HepG2 (cell line): ENCODE measurements around the gene NR2C1. TPM values are rescaled to one million over a fixed set of nuclear protein-coding genes. Genes with fewer than 3 reads are reported as not detected.

ENCODE experiments used
- ARNTL ChIP-seq: sonication (generic); formaldehyde crosslinking; IDR thresholded peaks from 2 replicates; pipeline ENCODE4 v1.4.0; 2020; ENCODE audit warnings: mild to moderate bottlenecking, missing genetic modification reagents
- FOXA3 ChIP-seq: IDR thresholded peaks from 2 replicates; pipeline ENCODE4 v1.6.1; 2016; ENCODE audit warnings: missing genetic modification reagents, missing compliant biosample characterization
- FOXO4 ChIP-seq: sonication (generic); formaldehyde crosslinking; conservative IDR thresholded peaks from 2 replicates; pipeline ENCODE4 v1.8.1; 2023; ENCODE audit warnings: missing genetic modification reagents
- HMG20B ChIP-seq: conservative IDR thresholded peaks from 2 replicates; pipeline ENCODE4 v1.6.1; 2016; ENCODE audit warnings: missing genetic modification reagents, missing compliant biosample characterization
- MATR3 ChIP-seq: sonication (generic); formaldehyde crosslinking; IDR thresholded peaks from 2 replicates; pipeline ENCODE4 v1.4.0; 2020; ENCODE audit warnings: missing genetic modification reagents
- NCOA5 ChIP-seq: sonication (generic); formaldehyde crosslinking; IDR thresholded peaks from 2 replicates; pipeline ENCODE4 v1.4.0; 2020; ENCODE audit warnings: missing genetic modification reagents
- NR2C2 ChIP-seq: sonication (generic); formaldehyde crosslinking; IDR thresholded peaks from 2 replicates; pipeline ENCODE4 v1.4.0; 2020; ENCODE audit warnings: missing genetic modification reagents, mild to moderate bottlenecking, moderate library complexity, borderline replicate concordance
- PAF1 ChIP-seq: IDR thresholded peaks from 2 replicates; pipeline ENCODE4 v1.6.1; 2016; ENCODE audit warnings: missing genetic modification reagents, missing compliant biosample characterization
- PAX8 ChIP-seq: sonication (generic); formaldehyde crosslinking; IDR thresholded peaks from 2 replicates; pipeline ENCODE4 v1.8.0; 2022; ENCODE audit warnings: mild to moderate bottlenecking, missing genetic modification reagents, borderline replicate concordance
- POGZ ChIP-seq: sonication (generic); formaldehyde crosslinking; IDR thresholded peaks from 2 replicates; pipeline ENCODE4 v1.4.0; 2020; ENCODE audit warnings: mild to moderate bottlenecking, missing genetic modification reagents
- POLR2G ChIP-seq: fragments of 200-400 bp; formaldehyde crosslinking; IDR thresholded peaks from 2 replicates; pipeline ENCODE4 v1.6.1; 2018; ENCODE audit warnings: mild to moderate bottlenecking, low read depth, low read length, moderate library complexity
- SNAI1 ChIP-seq: sonication (generic); formaldehyde crosslinking; IDR thresholded peaks from 2 replicates; pipeline ENCODE4 v1.5.0; 2020; ENCODE audit warnings: mild to moderate bottlenecking, missing genetic modification reagents, borderline replicate concordance
- STAG1 ChIP-seq: sonication (generic); formaldehyde crosslinking; IDR thresholded peaks from 2 replicates; pipeline ENCODE4 v1.4.0; 2020; ENCODE audit warnings: missing genetic modification reagents
- TBL1XR1 ChIP-seq: fragments of 150-350 bp; IDR thresholded peaks from 2 replicates; pipeline ENCODE4 v1.6.1; 2014; ENCODE audit warnings: borderline replicate concordance, low read length; ENCODE audit not compliant: partially characterized antibody
- TCF7 ChIP-seq: sonication (generic); IDR thresholded peaks from 2 replicates; pipeline ENCODE4 v1.6.1; 2016; ENCODE audit warnings: antibody characterized with exemption, low read depth
- ZBTB7A ChIP-seq: sonication (generic); formaldehyde crosslinking; IDR thresholded peaks from 2 replicates; pipeline ENCODE4 v1.8.0; 2022; ENCODE audit warnings: mild to moderate bottlenecking, missing genetic modification reagents
- ZNF17 ChIP-seq: sonication (generic); formaldehyde crosslinking; IDR thresholded peaks from 2 replicates; pipeline ENCODE4 v1.5.0; 2020; ENCODE audit warnings: mild to moderate bottlenecking, missing genetic modification reagents
- ZNF274 ChIP-seq: sonication (generic); formaldehyde crosslinking; IDR thresholded peaks from 2 replicates; pipeline ENCODE4 v1.5.1; 2020; ENCODE audit warnings: mild to moderate bottlenecking, missing genetic modification reagents
- ZNF484 ChIP-seq: sonication (generic); formaldehyde crosslinking; IDR thresholded peaks from 2 replicates; pipeline ENCODE4 v1.5.1; 2020; ENCODE audit warnings: mild to moderate bottlenecking, low read depth, missing genetic modification reagents, borderline replicate concordance
- ZNF563 ChIP-seq: sonication (generic); formaldehyde crosslinking; IDR thresholded peaks from 2 replicates; pipeline ENCODE4 v1.8.0; 2022; ENCODE audit warnings: mild to moderate bottlenecking, moderate library complexity, missing genetic modification reagents
- polyA plus RNA-seq, 8 experiments: library from polyadenylated mRNA; depleted of rRNA in 3 of 8; stranded (reverse) in 7 of 8; unstranded in 1 of 8; fragments of >200 nt; fragmentation: Illumina TruSeq in 4 of 8; extraction: Trizol in 4 of 8; gene quantifications; 2 replicates each; pipeline versions ENCODE4 v1.2.1 to v1.2.3, GENCODE V29; 2011 to 2016; ENCODE audit warnings: low read depth in 4 of 8, missing spikeins in 1 of 8, mixed read lengths in 1 of 8; ENCODE audit not compliant: insufficient read depth in 1 of 8
- total RNA-seq, 5 experiments: library from RNA; depleted of rRNA; stranded (reverse); fragments of >200 nt; fragmentation: Illumina TruSeq; extraction: Trizol; gene quantifications; 2 replicates each; pipeline ENCODE4 v1.2.3, GENCODE V29; 2016; ENCODE audit warnings: low read depth in 1 of 5
- TF ChIP-seq, protein P1 (sequence below): IDR thresholded peaks from 2 replicates; pipeline ENCODE4 v1.6.1; 2012; ENCODE audit warnings: low read depth, low read length, improper control_type of control experiment
- TF ChIP-seq, protein P2 (sequence below): sonication (generic); formaldehyde crosslinking; conservative IDR thresholded peaks from 2 replicates; pipeline ENCODE4 v1.4.0; 2020; ENCODE audit warnings: missing genetic modification reagents
- TF ChIP-seq, protein P3 (sequence below): sonication (generic); formaldehyde crosslinking; IDR thresholded peaks from 2 replicates; pipeline ENCODE4 v1.8.1; 2023; ENCODE audit warnings: missing genetic modification reagents, inconsistent platforms, borderline replicate concordance
- TF ChIP-seq, protein P4 (sequence below): IDR thresholded peaks from 2 replicates; pipeline ENCODE4 v1.6.1; 2016

The NR2C1 gene
- total and polyA plus RNA-seq, 2 of the 13 experiments (the other 11 are each of a cell fraction or from before 2014, with no cell fraction given), result 38.0 to 70.8 TPM

DNA sequence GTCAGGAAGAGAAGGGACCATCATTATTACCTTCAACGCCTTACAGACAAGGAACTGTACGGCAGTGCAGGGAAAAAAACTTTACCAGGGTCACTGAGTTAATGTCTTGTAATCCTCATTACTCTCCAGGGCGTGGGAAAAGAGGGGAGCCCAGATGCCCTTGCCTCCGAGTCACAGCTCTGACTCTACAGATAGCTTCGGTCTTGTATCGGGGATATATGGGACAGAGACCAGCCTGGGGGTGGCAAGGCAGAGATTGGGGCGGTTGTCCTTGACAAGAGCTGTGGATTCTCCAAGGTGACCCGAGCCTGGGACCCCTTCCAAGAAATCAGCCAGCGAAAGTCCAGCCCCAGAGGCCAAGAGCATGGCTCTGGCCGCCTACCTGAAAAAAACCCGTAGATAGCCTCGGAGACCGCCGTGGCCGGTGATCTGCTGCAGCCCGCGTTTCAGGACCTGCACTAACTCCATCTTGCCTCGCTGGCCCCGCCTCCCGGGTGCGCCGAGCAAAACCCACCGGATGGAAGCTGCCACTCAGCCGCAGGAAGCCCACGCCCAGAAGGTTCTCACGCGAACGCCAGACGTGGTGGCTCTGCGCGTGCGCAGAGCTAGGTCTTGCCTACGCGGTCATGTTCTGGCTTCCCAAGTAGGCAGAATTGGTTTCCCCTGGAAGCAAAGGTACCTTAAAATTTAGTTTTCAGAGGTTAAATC is 70.1 kb downstream of the NR2C1 start, which contains the start of gene NDUFA12 (continued):
- TF ChIP-seq, protein P1, sequence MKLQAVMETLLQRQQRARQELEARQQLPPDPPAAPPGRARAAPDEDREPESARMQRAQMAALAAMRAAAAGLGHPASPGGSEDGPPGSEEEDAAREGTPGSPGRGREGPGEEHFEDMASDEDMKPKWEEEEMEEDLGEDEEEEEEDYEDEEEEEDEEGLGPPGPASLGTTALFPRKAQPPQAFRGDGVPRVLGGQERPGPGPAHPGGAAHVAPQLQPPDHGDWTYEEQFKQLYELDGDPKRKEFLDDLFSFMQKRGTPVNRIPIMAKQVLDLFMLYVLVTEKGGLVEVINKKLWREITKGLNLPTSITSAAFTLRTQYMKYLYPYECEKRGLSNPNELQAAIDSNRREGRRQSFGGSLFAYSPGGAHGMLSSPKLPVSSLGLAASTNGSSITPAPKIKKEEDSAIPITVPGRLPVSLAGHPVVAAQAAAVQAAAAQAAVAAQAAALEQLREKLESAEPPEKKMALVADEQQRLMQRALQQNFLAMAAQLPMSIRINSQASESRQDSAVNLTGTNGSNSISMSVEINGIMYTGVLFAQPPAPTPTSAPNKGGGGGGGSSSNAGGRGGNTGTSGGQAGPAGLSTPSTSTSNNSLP, result no peak
- TF ChIP-seq, protein P2, sequence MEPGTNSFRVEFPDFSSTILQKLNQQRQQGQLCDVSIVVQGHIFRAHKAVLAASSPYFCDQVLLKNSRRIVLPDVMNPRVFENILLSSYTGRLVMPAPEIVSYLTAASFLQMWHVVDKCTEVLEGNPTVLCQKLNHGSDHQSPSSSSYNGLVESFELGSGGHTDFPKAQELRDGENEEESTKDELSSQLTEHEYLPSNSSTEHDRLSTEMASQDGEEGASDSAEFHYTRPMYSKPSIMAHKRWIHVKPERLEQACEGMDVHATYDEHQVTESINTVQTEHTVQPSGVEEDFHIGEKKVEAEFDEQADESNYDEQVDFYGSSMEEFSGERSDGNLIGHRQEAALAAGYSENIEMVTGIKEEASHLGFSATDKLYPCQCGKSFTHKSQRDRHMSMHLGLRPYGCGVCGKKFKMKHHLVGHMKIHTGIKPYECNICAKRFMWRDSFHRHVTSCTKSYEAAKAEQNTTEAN (CRISPR knock-in tag), result peak; percentile 52; the same call in 1 of the 2 replicates
- TF ChIP-seq ZNF484 (CRISPR knock-in tag) (no peak), ZNF563 (CRISPR knock-in tag) (peak; percentile 56; the same call in 1 of the 2 replicates), FOXO4 (no peak), NR2C2 (CRISPR knock-in tag) (peak; percentile 77), PAX8 (no peak), ZNF274 (CRISPR knock-in tag) (0 out of 2 replicates have a peak, but pooled peaks have one; percentile 52), ZBTB7A (CRISPR knock-in tag) (no peak), PAF1 (no peak), POLR2G (peak; percentile 96), TCF7 (no peak), NCOA5 (CRISPR knock-in tag) (no peak), SNAI1 (CRISPR knock-in tag) (no peak), ARNTL (CRISPR knock-in tag) (no peak), HMG20B (CRISPR knock-in tag) (no peak), STAG1 (CRISPR knock-in tag) (no peak), FOXA3 (peak; percentile 72), MATR3 (no peak), ZNF17 (no peak), POGZ (peak; percentile 99), TBL1XR1 (no peak)
- TF ChIP-seq, protein P3, sequence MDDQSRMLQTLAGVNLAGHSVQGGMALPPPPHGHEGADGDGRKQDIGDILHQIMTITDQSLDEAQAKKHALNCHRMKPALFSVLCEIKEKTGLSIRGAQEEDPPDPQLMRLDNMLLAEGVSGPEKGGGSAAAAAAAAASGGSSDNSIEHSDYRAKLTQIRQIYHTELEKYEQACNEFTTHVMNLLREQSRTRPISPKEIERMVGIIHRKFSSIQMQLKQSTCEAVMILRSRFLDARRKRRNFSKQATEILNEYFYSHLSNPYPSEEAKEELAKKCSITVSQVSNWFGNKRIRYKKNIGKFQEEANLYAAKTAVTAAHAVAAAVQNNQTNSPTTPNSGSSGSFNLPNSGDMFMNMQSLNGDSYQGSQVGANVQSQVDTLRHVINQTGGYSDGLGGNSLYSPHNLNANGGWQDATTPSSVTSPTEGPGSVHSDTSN, result no peak
- TF ChIP-seq, protein P4, sequence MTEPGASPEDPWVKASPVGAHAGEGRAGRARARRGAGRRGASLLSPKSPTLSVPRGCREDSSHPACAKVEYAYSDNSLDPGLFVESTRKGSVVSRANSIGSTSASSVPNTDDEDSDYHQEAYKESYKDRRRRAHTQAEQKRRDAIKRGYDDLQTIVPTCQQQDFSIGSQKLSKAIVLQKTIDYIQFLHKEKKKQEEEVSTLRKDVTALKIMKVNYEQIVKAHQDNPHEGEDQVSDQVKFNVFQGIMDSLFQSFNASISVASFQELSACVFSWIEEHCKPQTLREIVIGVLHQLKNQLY (CRISPR knock-in tag), result no peak
